Activated CD4-positive, CD25-positive, alpha-beta regulatory T cell treated with anti-CD3 and anti-CD28 coated beads, Interleukin-2, amount 50 U/mL, for 24 hours (primary cell): ENCODE data around the gene TMCO4.

Experiments
- ATAC-seq, 2 donors: fragments of 150-1000 bp; cut with Tn5 transposase; one replicate each; pipeline ENCODE4 v1.10.0; 2021; ENCODE audit warnings: mild to moderate bottlenecking in 1 of 2, moderate library complexity in 1 of 2

The TMCO4 gene

GRCh38 chr1:19633106-19633505, 166.6 kb downstream of the TMCO4 start:
- no peak for ATAC-seq
